SK-N-SH (cell line): ENCODE data around the gene ARHGAP26. TPM values are rescaled to one million over a fixed set of nuclear protein-coding genes. Genes with fewer than 3 reads are reported as not detected.

Experiments used
- CTCF ChIA-PET: fragments of 300-600, 350-600 bp; formaldehyde crosslinking; extraction: SDS; loops from one replicate; lab custom pipeline; 2021; lab: Yijun Ruan, JAX
- POLR2A ChIA-PET: fragments of 350-600 bp; sonication (Branson Sonifier 250); formaldehyde crosslinking; extraction: SDS; loops from one replicate; lab custom pipeline; 2020; ENCODE audit warnings: antibody characterized with exemption, inconsistent platforms; lab: Yijun Ruan, JAX
- DNase-seq: peaks from one replicate; pipeline ENCODE4 v3.0.0; 2012
- H2AFZ ChIP-seq: fragments of 200-600 bp; sonication (generic); 2 replicates; pipeline ENCODE4 v1.8.1; 2016; ENCODE audit warnings: antibody characterized with exemption, mild to moderate bottlenecking, low read depth
- H3F3A ChIP-seq: fragments of 200-600 bp; sonication (generic); replicated peaks from 2 replicates; pipeline ENCODE3; 2016; ENCODE audit warnings: antibody characterized with exemption, mild to moderate bottlenecking; ENCODE audit not compliant: insufficient read depth
- H3K27ac ChIP-seq, 2 experiments: fragments of 200-500 bp in 1 of 2; fragments of 200-600 bp in 1 of 2; sonication (Bioruptor generic) in 1 of 2; sonication (generic), shearing (Covaris generic) in 1 of 2; 2 replicates each; pipeline versions ENCODE4 v1.5.1 to v1.6.1; 2014 to 2016; ENCODE audit warnings: low read depth in 2 of 2, inconsistent platforms in 1 of 2, low read length in 1 of 2, mild to moderate bottlenecking in 1 of 2, mixed read lengths in 1 of 2
- H3K27me3 ChIP-seq: fragments of 200-600 bp; sonication (generic), shearing (Covaris generic); 2 replicates; pipeline ENCODE4 v1.6.1; 2016; ENCODE audit warnings: mixed run types; ENCODE audit not compliant: insufficient read depth
- H3K36me3 ChIP-seq, 2 experiments: fragments of 200-500 bp in 1 of 2; fragments of 200-600 bp in 1 of 2; sonication (Bioruptor generic) in 1 of 2; sonication (generic) in 1 of 2; replicated peaks in 1 of 2; 2 replicates each; pipeline versions ENCODE3 to v1.5.1; 2014 to 2016; ENCODE audit warnings: low read length in 1 of 2, mild to moderate bottlenecking in 1 of 2; ENCODE audit not compliant: insufficient read depth in 2 of 2, control insufficient read depth in 1 of 2
- H3K4me1 ChIP-seq, 2 experiments: fragments of 200-500 bp in 1 of 2; fragments of 200-600 bp in 1 of 2; sonication (Bioruptor generic) in 1 of 2; sonication (generic), shearing (Covaris generic) in 1 of 2; 2 replicates each; pipeline versions ENCODE4 v1.5.1 to v1.6.1; 2014 to 2016; ENCODE audit warnings: low read depth in 1 of 2, low read length in 1 of 2, mixed run types in 1 of 2; ENCODE audit not compliant: insufficient read depth in 2 of 2, control insufficient read depth in 1 of 2
- H3K4me2 ChIP-seq: fragments of 200-600 bp; sonication (generic), shearing (Covaris generic); 2 replicates; pipeline ENCODE4 v1.6.1; 2017; ENCODE audit warnings: mixed run types
- H3K4me3 ChIP-seq, 2 experiments: fragments of 200-500 bp in 1 of 2; fragments of 200-600 bp in 1 of 2; sonication (Bioruptor generic) in 1 of 2; sonication (generic), shearing (Covaris generic) in 1 of 2; 2 replicates each; pipeline versions ENCODE4 v1.5.1 to v1.8.1; 2014 to 2016; ENCODE audit warnings: low read depth in 2 of 2, inconsistent platforms in 1 of 2, low read length in 1 of 2, mild to moderate bottlenecking in 1 of 2, mixed read lengths in 1 of 2, moderate library complexity in 1 of 2
- H3K79me2 ChIP-seq: fragments of 200-600 bp; sonication (generic); 2 replicates; pipeline ENCODE4 v1.8.1; 2017; ENCODE audit warnings: mild to moderate bottlenecking; ENCODE audit not compliant: insufficient read depth
- H3K9ac ChIP-seq: fragments of 200-600 bp; sonication (generic); 2 replicates; pipeline ENCODE4 v1.6.1; 2017; ENCODE audit warnings: mixed run types
- H3K9me2 ChIP-seq: fragments of 200-600 bp; sonication (generic); 2 replicates; pipeline ENCODE4 v1.6.1; 2017; ENCODE audit warnings: mixed run types
- H3K9me3 ChIP-seq: fragments of 200-600 bp; sonication (generic); 2 replicates; pipeline ENCODE4 v1.6.1; 2017; ENCODE audit warnings: mixed run types, mild to moderate bottlenecking, moderate library complexity
- H4K20me1 ChIP-seq: fragments of 200-600 bp; sonication (generic); 2 replicates; pipeline ENCODE4 v1.6.1; 2017; ENCODE audit warnings: mild to moderate bottlenecking, mixed run types; ENCODE audit not compliant: insufficient read depth
- ELF1 ChIP-seq: IDR thresholded peaks from 2 replicates; pipeline ENCODE4 v1.4.0; 2012
- EZH2phosphoT487 ChIP-seq: fragments of 200-600 bp; sonication (generic); IDR thresholded peaks from 2 replicates; pipeline ENCODE4 v1.6.1; 2017; ENCODE audit warnings: low read depth, mixed run types, mild to moderate bottlenecking, antibody characterized with exemption, moderate library complexity, borderline replicate concordance
- FOSL2 ChIP-seq: IDR thresholded peaks from 2 replicates; pipeline ENCODE4 v1.4.0; 2012; ENCODE audit warnings: low read depth, mild to moderate bottlenecking, moderate library complexity, borderline replicate concordance
- FOXJ3 ChIP-seq: sonication (generic); formaldehyde crosslinking; IDR thresholded peaks from 2 replicates; pipeline ENCODE4 v1.5.1; 2020; ENCODE audit warnings: mild to moderate bottlenecking, missing genetic modification reagents
- GABPA ChIP-seq: IDR thresholded peaks from 2 replicates; pipeline ENCODE4 v1.4.0; 2012; ENCODE audit warnings: low read depth, mild to moderate bottlenecking
- GATA2 ChIP-seq: sonication (generic); formaldehyde crosslinking; IDR thresholded peaks from 2 replicates; pipeline ENCODE4 v1.5.0; 2020; ENCODE audit warnings: mild to moderate bottlenecking, missing genetic modification reagents
- JUND ChIP-seq: IDR thresholded peaks from 2 replicates; pipeline ENCODE4 v1.4.0; 2012
- MXI1 ChIP-seq: IDR thresholded peaks from 2 replicates; pipeline ENCODE4 v1.6.1; 2012; ENCODE audit warnings: mild to moderate bottlenecking, low read depth, low read length, improper control_type of control experiment
- POLR2AphosphoS5 ChIP-seq: IDR thresholded peaks from 2 replicates; pipeline ENCODE4 v1.6.1; 2012; ENCODE audit warnings: low read depth, low read length
- RAD21 ChIP-seq: IDR thresholded peaks from 2 replicates; pipeline ENCODE4 v1.6.1; 2012; ENCODE audit warnings: mild to moderate bottlenecking, low read length
- TAF1 ChIP-seq: IDR thresholded peaks from 2 replicates; pipeline ENCODE4 v1.6.1; 2012; ENCODE audit warnings: low read depth, mild to moderate bottlenecking, low read length, moderate library complexity, borderline replicate concordance
- WGBS: methylation state at CpG from one replicate; pipeline ENCODE4 v1.1.6; 2017; ENCODE audit warnings: low lambda C conversion rate; 5-methylcytosine and 5-hydroxymethylcytosine counted together
- polyA plus RNA-seq, 3 experiments: library from polyadenylated mRNA; depleted of rRNA; stranded (reverse); fragments of >200 nt; gene quantifications; 2 replicates each; pipeline ENCODE4 v1.2.3, GENCODE V29; 2012
- TF ChIP-seq, protein P1 (sequence below): fragments of 150-350 bp; IDR thresholded peaks from 2 replicates; pipeline ENCODE4 v1.6.1; 2017; ENCODE audit warnings: antibody characterized with exemption, low read length, low read depth, borderline replicate concordance
- TF ChIP-seq, protein P2 (sequence below): IDR thresholded peaks from 2 replicates; pipeline ENCODE4 v1.4.0; 2012; ENCODE audit warnings: low read depth, borderline replicate concordance
- TF ChIP-seq, protein P3 (sequence below): IDR thresholded peaks from 2 replicates; pipeline ENCODE4; 2012
- TF ChIP-seq, protein P4 (sequence below): IDR thresholded peaks from 2 replicates; pipeline ENCODE4 v1.4.0; 2012; ENCODE audit warnings: low read depth

The ARHGAP26 gene
- polyA plus RNA-seq, 1 of the 3 experiments (the other 2 are of a cell fraction), result 6.1 TPM

DNA sequence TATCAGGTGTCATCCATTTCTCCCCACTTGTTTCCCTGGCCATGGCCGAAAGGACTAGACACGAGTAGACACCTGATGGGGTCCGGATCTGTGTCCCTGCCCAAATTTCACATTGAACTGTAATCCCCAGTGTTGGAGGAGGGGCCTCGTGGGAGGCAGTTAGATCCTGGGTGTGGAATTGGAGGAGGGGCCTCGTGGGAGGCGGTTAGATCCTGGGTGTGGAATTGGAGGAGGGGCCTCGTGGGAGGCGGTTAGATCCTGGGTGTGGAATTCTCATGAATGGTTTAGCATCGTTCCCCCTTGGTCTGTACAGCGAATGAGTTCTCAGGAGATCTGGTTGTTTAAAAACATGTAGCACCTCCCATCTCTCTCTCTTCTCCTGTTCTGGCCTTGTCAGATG is 467.5 kb downstream of the ARHGAP26 start (continued):
- TF ChIP-seq, protein P1, sequence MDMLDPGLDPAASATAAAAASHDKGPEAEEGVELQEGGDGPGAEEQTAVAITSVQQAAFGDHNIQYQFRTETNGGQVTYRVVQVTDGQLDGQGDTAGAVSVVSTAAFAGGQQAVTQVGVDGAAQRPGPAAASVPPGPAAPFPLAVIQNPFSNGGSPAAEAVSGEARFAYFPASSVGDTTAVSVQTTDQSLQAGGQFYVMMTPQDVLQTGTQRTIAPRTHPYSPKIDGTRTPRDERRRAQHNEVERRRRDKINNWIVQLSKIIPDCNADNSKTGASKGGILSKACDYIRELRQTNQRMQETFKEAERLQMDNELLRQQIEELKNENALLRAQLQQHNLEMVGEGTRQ, result no peak
- TF ChIP-seq MXI1 (no peak), TAF1 (no peak), POLR2AphosphoS5 (no peak)
- TF ChIP-seq, protein P2, sequence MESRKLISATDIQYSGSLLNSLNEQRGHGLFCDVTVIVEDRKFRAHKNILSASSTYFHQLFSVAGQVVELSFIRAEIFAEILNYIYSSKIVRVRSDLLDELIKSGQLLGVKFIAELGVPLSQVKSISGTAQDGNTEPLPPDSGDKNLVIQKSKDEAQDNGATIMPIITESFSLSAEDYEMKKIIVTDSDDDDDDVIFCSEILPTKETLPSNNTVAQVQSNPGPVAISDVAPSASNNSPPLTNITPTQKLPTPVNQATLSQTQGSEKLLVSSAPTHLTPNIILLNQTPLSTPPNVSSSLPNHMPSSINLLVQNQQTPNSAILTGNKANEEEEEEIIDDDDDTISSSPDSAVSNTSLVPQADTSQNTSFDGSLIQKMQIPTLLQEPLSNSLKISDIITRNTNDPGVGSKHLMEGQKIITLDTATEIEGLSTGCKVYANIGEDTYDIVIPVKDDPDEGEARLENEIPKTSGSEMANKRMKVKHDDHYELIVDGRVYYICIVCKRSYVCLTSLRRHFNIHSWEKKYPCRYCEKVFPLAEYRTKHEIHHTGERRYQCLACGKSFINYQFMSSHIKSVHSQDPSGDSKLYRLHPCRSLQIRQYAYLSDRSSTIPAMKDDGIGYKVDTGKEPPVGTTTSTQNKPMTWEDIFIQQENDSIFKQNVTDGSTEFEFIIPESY, result no peak

DNA sequence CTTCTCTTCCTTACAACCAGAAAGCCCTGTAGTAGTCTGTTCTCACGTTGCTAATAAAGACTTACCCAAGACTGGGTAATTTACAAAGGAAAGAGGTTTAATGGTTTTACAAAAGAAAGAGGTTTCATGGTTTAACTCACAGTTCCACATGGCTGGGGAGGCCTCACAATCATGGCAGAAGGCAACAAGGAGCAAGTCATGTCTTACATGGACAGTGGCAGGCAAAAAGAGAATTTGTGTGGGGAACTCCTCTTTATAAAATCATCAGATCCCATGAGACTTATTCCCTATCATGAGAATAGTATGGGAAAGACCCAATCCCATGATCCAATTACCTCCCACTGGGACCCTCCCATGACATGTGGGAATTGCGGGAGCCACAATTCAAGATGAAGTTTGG is 468.4 kb downstream of the ARHGAP26 start:
- H3F3A ChIP-seq, result peaks cover 5% of the 10 kb centered on the region
- H3K27me3 ChIP-seq, result no peaks in the 10 kb centered on the region
- no peaks in the 10 kb centered on the region for H3K79me2 ChIP-seq
- H2AFZ ChIP-seq, result no peak overlapping the region
- no peaks in the 10 kb centered on the region for H3K36me3 ChIP-seq
- ChIA-PET CTCF (no interaction called here), POLR2A (no interaction called here)
- no peaks in the 10 kb centered on the region for H4K20me1 ChIP-seq
- WGBS, result 93% methylated on average over 2 of the region's 2 CpGs
- peaks cover 0 to 28% of the 10 kb centered on the region in 2 experiments; a peak in 3 of 4 replicates for H3K4me1 ChIP-seq
- no peak overlapping the region for H3K4me2 ChIP-seq
- no peak for DNase-seq
- H3K9ac ChIP-seq, result no peak overlapping the region
- no peaks in the 10 kb centered on the region for H3K9me2 ChIP-seq
- no peak overlapping the region for H3K27ac ChIP-seq
- no peak overlapping the region for H3K4me3 ChIP-seq
- no peaks in the 10 kb centered on the region for H3K9me3 ChIP-seq
- no peak for TF ChIP-seq RAD21
- TF ChIP-seq TAF1, result no peak
- TF ChIP-seq GABPA, result no peak
- no peak for TF ChIP-seq FOSL2
- TF ChIP-seq, protein P3, sequence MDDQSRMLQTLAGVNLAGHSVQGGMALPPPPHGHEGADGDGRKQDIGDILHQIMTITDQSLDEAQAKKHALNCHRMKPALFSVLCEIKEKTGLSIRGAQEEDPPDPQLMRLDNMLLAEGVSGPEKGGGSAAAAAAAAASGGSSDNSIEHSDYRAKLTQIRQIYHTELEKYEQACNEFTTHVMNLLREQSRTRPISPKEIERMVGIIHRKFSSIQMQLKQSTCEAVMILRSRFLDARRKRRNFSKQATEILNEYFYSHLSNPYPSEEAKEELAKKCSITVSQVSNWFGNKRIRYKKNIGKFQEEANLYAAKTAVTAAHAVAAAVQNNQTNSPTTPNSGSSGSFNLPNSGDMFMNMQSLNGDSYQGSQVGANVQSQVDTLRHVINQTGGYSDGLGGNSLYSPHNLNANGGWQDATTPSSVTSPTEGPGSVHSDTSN, result no peak
- TF ChIP-seq ELF1, result no peak
- TF ChIP-seq, protein P4, sequence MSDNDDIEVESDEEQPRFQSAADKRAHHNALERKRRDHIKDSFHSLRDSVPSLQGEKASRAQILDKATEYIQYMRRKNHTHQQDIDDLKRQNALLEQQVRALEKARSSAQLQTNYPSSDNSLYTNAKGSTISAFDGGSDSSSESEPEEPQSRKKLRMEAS, result no peak
- TF ChIP-seq JUND, result no peak
- TF ChIP-seq FOXJ3 (CRISPR knock-in tag), result no peak
- TF ChIP-seq EZH2phosphoT487, result no peak
- TF ChIP-seq GATA2, result no peak
